ENCODE data around the gene ANKRD61. TPM values are rescaled to one million over a fixed set of nuclear protein-coding genes. Genes with fewer than 3 reads are reported as not detected.

ANKRD61 gene
- under 0.01 TPM in 2 replicates for total RNA-seq

DNA sequence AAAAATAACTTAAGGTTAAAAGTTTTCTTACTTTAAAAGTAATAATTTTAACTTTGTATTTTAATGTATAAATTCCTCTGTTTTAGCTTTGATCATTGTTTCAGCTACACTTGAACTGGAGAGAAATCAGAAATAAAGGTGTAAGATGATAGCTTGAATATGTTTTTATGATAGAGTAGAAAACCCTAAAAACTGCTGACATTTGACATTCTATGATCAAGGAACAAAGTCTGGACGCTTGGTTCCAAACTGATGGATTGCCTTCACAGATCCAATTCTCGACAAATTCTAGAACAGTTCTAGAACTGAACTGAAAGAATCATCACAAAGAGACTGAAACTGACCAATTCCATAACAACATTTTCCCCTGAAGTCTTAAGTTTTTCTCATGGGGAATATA lies at the start of gene ANKRD61:
Gene ANKRD61 (plus strand): TSS at position 389 of the 400 bp plus-strand sequence. CDS start 0 bp downstream, at position 389.

DNA sequence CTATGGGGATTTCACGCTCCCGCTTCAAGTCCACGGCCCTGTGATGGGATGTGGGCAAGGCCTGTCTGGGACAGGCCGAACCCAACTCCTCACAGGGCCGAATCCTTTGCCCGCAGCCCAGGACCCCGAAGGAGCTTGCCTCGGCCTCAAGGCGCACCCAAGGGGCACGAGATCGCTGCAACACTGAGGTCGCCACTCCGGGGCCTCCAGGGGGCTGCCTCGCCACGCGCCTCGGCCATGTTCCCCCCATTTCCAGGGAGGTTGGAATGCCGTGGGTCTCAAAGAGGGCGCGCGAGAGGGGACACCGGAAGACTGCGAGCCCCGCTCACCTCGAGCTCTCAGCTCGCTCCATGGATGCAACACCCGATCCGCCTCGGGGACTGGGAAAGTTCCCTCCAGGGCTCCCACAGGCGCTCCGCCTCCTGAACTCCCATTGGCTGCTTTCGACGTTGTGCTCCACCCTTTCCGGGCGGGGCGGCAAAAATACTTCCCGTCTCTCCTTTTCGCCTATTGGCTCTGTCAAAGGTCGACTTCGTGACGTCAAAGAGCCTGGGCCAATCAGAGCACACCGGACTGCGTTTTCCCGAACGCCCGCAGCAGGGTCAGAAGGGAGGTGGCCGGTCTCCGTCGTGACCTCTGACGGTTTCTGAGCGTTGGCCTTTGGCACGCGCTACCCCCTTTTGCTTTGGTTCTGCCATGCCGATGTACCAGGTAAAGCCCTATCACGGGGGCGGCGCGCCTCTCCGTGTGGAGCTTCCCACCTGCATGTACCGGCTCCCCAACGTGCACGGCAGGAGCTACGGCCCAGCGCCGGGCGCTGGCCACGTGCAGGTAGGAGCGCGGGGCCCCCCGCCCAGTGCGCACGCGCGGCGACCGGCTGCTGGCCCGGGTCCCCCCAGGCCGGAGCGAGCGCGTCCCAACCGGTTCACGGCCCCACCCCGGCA lies 22.2 kb upstream of the ANKRD61 start, which contains the start of the genes AIMP2 and PMS2:
Gene AIMP2 (plus strand): TSS at position 605 of the 944 bp plus-strand sequence. CDS start 92 bp downstream, at position 697.
Gene PMS2 (minus strand): TSS at position 382 of the 944 bp plus-strand sequence. CDS start 30 bp downstream, at position 352.

Other genes starting within 250 kb of the ANKRD61 start
- 33.5 and 37.2 TPM in 2 replicates for gene RNF216, start 249.7 kb upstream of the ANKRD61 start, total RNA-seq
- gene OCM, start 150.6 kb upstream of the ANKRD61 start, total RNA-seq, result not detected in 2 replicates
- 44.5 and 45.6 TPM in 2 replicates for gene CCZ1, start 132.6 kb upstream of the ANKRD61 start, total RNA-seq
- under 0.01 and 0.56 TPM in 2 replicates for gene RSPH10B, start 60.7 kb upstream of the ANKRD61 start, total RNA-seq
- gene PMS2, start 22.3 kb upstream of the ANKRD61 start, total RNA-seq, result 18.6 and 20.3 TPM in 2 replicates
- 37.5 and 56.0 TPM in 2 replicates for gene AIMP2, start 22.1 kb upstream of the ANKRD61 start, total RNA-seq
- gene EIF2AK1, start 27.8 kb downstream of the ANKRD61 start, total RNA-seq, result 61.9 and 98.9 TPM in 2 replicates
- 2.3 and 3.3 TPM in 2 replicates for gene USP42, start 73.6 kb downstream of the ANKRD61 start, total RNA-seq
- gene CYTH3, start 241.2 kb downstream of the ANKRD61 start, total RNA-seq, result 28.2 and 40.3 TPM in 2 replicates

All from regular cardiac myocyte (primary cell).